LNCAP (cell line): ENCODE measurements around the gene ATP2B2.

Experiments
- CTCF ChIP-seq: fragments of 450-650 bp; IDR thresholded peaks from 2 replicates; pipeline ENCODE4 v1.5.1; 2017; ENCODE audit warnings: mild to moderate bottlenecking

ATP2B2 gene

GRCh38 chr3:10283638-10284037 lies 221.7 kb downstream of the ATP2B2 start:
- TF ChIP-seq CTCF = no peak

GRCh38 chr3:10281951-10282350 lies 223.4 kb downstream of the ATP2B2 start:
- no peak for TF ChIP-seq CTCF

- no peak for TF ChIP-seq CTCF
These were observed 224.8 kb downstream of the ATP2B2 start for GRCh38 chr3:10280571-10280970.

GRCh38 chr3:10280177-10280529 lies 225.2 kb downstream of the ATP2B2 start:
- no peak for TF ChIP-seq CTCF

- TF ChIP-seq CTCF = no peak
These were observed 225.8 kb downstream of the ATP2B2 start for GRCh38 chr3:10279384-10280176.

- TF ChIP-seq CTCF = no peak
These were observed 226.9 kb downstream of the ATP2B2 start for GRCh38 chr3:10278501-10278900.

- TF ChIP-seq CTCF = no peak
These were observed 228.2 kb downstream of the ATP2B2 start for GRCh38 chr3:10277115-10277625.

- TF ChIP-seq CTCF = no peak
These were observed 230.8 kb downstream of the ATP2B2 start for GRCh38 chr3:10274601-10275000.
